ENCODE results near the gene HPCAL4. TPM values are rescaled to one million over a fixed set of nuclear protein-coding genes. Genes with fewer than 3 reads are reported as not detected.
A peak's percentile ranks its signal among the peaks of the same experiment; 100 is the strongest.

HPCAL4 gene
- polyA plus RNA-seq, 1 donor, result 0.96 TPM

DNA sequence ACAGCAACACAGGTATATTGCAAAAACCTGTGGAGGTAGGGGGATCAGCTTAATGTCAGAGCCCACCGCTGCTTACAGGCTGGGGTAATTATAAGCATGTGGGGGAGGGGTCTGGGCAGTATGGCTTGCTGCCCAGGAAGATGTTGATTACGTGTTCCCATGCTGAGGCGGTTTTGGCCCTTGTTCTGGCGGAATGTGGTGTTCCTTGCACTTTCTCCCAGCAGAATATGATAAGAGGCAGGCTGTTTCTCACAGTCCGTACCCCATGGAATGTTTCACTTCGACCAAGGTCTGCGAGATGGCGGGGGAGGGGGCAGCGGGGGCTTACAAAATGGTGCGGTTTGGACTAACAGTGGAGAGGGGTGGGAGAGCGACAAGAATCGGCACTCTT is 9.8 kb upstream of the HPCAL4 start:
- DNase-seq, result peak; percentile 7

DNA sequence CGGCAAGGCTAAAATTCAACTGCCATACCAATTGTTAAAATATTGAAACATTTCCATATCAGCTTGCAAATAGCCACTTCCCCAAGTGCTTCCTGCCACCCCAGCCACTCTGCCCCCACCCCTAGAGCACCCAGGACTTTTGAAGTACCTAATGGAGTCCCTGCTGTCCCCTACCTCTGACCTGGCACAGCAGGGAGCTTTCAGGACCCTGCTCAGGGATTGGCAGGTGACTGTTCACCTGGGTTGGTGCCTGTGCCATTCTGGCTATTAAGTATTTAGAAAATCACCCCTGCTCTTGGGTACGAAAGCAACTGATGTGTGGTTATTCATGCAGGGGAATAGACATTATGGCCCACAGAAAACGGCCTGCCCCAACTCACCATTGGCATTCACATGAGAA is 9.1 kb upstream of the HPCAL4 start:
- DNase-seq, result no peak

DNA sequence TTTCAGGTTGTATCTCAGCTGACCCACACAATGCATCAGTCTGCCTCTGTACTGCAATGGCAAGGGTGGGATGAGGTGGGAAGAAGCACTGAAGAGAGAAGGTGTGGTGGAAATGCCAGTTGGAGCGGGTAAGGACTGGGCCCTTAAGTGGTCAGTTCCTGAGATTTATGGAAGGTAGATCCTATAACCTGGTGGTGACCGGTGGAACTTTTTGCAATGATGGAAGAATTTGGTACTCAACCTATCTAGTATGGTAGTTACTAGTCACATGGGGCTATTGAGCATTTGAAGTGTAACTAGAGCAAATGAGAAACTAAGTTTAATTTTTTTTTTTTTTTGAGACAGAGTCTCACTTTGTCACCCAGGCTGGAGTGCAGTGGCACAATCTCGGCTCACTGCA is 8.2 kb upstream of the HPCAL4 start:
- DNase-seq, result no peak

DNA sequence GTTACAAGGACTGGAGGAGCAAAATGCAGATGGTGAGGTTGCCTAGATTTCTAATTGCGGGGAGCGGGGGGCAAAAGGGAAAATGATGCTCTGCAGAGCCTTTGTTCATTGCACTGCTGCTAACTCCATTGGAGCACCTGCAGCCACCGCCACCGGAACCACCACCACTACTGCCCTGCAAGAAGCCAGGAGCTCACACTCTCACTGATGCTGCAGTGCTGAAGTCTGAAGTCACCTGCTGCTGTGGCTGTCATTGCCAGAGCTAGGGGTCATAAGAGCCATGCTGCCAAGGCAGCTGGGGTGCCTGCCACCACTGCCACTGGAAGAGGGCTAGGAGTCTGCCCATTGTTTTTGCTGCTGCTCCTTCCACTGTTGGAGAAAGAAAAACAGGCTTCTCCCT is 7.3 kb upstream of the HPCAL4 start:
- no peak for DNase-seq

DNA sequence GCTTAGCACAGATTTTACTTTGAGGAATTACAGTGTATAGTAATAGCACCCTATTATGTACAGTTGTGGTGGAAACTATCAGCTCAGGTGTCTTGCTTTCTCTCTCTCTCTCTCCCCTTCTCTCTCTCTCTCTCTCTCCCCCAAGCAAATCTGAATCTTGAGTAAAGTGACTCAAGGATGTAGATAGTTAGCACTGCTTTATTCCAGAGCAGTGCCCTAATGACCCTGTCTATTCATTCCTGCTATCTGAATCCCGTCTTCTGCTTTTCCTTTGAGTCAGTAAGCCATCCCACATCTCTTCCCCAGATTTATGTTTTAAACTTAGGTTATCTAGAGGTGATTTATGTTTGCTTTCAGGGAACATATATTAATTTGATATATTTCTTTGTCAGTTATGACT is 5.2 kb upstream of the HPCAL4 start:
- DNase-seq, result no peak

DNA sequence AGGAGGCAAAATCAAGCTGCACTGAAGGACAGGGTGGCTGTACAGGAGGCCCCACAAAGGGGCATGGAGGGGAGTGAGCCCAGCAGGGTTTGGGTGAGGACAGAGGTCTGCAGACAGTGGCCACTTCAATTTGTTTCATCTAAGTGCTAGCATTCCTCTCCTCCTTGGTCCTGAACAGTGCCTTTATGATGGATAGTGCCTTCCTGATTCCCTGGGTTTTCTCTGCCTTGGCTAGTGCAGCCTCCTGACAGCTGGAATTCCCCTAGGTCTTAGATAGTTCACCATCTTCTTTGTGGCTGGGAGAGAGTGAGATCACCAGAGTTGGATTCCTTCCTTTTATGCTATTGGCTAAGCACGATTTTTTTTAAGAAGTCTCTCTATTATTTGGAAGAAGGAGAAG is 3.8 kb upstream of the HPCAL4 start:
- DNase-seq, result no peak

DNA sequence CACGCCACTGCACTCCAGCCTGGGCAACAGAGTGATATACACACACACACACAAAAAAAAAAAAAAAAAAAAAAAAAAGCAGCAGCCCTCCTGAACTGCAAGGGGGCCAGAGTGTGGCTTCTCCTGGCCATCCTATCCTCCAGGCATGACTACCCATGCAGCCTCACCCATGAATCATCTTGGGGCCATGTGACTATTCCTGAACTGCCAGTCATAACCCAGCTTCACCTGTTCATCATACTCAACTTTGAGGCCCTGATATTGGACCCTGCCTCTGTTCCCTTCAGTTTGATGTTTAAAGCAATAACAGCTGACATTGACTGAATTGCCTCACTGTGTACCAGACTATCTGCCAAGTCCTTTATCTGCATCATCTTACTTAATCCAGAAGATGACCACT is 2.8 kb upstream of the HPCAL4 start:
- no peak for DNase-seq

DNA sequence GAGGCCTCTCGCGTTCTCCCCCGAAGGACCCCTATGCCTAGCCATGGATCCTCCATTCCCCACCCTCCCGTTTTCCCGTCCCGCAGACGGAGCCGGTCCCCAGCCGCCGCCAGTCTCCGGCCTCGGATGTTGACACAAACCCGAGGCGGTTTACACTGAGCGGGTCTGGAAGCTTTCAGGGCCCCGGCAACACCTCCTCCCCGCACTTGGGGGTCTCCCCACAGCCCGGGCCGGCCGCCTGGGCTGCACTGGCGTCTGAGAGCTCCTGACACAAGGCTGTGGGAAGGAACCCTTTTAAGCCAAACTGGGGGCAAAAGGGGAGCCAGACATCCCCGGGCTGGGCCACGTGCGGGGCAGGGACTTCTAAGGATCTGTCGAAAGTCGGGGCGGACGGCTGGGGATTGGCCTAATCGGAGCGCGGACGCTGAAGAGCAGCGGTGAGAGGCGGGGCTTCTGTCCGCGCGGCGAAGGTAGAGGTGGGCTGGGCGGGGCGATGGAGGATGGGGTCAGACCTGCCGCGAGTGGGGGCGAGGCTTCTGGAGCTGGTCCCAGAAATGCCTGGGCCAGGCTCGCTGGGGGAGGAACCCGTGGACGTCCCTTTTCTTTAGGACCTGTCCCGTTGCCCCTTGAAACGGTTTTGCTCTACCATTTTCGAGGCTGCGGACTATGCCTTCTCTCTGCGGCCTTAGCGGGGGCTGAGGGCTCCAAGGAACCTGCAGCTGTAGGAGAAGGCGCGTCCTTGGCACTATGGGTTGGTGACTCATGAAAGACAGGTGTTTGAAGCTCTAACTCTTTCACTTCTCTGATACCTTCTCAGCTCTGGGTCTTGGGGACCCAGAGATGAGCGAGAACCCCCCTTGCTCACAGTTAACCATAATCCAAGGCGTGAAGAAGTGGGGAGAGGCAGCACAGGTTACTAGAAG is 1.2 kb upstream of the HPCAL4 start:
- no peak for DNase-seq

DNA sequence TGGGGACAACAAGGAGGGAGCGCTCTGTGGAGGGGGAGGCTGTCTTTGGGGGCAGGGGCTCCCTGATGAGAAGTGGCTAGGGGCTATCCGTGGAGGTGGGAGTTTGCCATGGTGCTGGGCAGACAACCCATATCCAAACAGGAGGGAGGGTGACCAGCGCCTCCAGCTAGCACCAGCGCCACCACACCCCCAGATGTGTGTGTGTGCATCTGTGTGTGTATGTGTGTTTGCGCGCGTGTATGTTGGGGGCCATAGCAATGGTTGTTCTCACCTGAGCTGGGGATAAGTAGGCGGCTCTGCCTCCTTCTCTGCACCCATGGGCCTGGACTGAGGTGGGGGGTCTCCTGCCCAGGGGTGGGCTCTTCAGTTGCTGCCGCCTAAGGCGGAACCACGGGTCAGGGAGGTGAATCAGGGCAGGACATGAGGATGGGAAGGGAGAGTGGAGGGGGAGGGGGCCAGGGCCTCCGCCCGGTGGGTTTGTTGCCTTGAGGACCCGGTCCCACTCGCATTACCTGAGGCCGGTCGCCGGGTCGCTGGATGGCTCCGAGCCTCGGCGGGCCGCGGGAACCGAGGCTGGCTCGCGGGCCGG is 345 bp downstream of the HPCAL4 start:
- no peak for DNase-seq

DNA sequence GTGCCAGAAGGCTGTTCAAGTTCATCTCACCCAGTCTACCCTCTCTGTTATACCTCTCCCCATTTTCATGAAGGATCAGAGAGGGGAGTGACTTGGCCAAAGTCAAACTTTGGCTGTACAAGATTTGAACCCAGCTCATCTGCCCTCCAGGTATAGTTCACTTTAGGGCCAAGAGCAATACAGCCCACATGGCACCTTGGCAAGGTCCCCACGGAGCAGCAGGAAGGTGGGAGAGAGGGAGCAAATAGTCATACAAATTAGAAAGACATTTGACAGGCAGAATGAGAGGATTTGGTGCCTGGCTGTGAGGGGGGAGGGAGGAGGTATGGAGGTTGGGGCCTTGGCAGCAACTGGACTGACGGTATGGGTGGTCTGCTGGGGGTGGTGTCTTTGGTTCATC is 1.0 kb downstream of the HPCAL4 start:
- DNase-seq, result no peak

DNA sequence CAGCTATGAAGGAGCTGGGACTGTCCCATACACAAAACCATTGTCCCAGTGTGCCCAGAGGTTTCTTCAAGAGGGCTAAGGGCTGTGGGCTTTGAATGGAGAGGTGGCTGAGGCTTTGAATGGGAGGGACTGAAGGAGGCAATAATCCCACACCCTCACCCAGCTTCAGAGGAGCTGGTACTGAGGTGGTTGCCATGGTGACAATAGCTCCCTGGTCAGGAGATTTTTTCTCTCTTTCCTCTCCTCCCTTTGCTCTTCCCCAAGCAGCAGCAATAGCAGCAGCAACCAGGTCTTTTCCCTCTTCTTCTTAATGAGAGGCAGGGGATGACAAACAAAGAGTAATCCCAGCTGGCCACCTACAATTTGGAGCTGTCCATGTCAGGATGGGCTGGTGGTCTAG is 1.6 kb downstream of the HPCAL4 start:
- no peak for DNase-seq

DNA sequence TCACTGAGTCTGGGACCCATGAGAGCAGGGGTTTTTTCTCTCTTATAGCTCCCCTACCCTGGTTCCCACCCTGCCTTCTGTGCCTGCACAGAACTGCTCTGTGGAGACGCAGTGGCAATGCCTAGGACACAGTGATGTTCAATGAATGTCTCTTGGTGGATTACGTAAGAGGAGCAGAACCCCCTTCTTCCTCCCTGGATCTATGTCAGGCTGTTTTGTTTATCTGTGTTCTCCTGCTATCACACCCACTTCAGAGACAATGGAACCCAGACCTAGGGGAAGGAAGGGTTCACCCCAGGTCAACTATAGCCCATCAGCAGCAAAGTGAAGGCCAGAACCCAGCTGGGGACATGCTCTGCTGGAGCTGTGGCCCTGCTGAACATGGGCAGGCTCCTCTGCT is 2.0 kb downstream of the HPCAL4 start:
- no peak for DNase-seq

DNA sequence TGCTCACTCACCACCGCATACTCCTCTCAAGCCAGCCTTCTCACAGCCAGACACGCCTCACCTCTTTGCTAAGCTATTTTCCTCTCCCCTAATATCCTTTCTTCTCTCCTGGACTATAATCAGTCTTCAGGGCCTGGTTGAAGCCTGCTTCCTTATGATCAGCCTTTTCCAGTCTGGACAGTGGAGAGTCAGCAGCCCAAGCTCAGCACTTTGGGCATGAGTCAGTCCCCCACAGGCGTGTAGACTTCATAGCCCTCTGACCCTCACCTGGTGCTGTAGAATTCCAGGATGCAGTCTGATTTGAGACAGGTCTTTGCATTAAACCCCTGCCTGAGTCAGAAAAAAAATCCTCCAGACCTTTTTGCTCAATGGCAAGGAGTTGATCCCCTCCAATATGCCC is 2.5 kb downstream of the HPCAL4 start:
- DNase-seq, result no peak

DNA sequence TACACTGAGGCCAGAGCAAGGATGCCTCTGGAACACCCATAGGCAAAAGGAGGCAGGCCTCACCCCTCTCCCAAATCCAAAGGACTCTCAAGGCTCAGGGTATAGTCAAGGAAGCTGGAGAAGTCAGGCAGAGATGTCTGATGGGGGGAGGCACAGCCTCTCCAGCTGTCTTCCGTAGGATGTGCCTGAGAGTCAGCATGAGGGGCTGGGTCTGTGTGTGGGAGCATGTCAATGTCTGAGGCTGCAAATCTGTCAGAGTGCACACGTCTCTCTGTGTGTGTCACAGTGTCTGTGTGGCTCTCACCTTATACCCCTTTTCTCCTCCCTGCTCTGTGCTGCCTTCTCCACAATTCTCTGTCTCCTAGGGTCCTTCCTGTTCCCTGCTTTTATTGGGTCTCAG is 4.0 kb downstream of the HPCAL4 start:
- no peak for DNase-seq

DNA sequence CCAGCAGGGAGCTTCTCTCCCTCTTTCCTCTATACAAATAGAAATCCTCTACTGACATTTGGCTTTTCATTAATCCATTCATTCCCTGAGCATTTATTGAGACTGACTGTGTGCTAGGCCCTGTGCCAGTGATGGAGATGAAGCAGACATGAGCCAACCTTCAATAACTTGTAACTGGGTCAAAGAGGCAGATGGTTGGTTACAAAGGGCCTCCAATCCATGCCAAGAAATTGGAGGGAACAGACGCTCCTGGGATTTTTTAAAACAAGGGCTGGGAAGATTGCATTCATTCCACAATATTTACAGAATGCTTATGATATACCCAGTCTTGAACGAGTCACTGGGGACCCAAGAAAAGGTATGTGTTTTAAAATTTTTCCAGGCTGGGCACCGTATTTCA is 6.2 kb downstream of the HPCAL4 start:
- no peak for DNase-seq

DNA sequence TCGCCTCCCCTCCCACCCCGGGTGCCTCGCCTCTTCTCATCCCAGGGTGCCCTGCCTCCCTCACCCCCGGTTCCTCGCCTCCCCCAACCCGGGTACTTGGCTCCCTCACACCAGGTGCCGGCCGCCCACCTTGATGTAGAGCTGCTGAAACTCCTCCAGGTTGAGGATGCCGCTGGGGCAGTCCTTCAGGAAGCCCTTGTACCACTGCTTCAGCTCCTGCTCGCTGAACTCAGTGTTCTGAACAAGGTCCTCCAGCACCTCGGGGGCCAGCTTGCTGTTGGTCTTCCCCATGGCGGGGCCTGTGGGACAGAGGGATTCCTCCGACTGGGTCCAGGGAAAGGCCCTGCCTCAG is 6.9 kb downstream of the HPCAL4 start:
- DNase-seq, result no peak

DNA sequence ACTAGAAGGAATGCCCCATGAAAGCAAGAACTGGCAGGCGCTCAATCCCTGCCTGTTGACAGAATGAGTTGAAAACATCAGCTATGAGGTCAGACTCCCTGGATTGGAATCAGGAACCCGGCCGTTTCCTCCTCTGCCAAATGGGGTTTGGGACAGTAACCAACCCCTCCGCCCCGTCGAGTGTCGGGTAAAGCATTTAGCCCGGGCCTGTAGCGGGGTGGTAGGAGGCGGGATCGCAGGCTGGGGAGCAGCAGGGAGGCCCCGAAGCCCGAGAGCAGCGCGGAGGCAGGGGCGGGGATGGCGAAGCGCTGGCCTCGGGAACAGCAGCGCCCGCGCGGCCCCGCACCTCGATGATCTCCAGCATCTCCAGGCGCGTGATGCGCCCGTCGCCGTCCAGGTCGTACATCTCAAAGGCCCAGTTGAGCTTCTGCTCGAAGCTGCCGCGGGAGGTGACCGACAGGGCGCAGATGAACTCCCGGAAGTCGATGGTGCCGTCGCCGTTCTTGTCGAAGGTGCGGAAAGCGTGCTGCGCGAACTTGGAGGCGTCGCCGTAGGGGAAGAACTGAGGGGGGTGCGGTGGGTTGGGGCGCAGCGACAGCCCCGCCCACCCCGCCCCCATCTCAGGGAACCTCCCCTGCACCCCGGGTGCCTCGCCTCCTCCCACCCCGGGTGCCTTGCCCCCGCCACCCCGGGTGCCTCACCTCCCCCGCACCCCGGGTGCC is 7.5 kb downstream of the HPCAL4 start:
- DNase-seq, result no peak

DNA sequence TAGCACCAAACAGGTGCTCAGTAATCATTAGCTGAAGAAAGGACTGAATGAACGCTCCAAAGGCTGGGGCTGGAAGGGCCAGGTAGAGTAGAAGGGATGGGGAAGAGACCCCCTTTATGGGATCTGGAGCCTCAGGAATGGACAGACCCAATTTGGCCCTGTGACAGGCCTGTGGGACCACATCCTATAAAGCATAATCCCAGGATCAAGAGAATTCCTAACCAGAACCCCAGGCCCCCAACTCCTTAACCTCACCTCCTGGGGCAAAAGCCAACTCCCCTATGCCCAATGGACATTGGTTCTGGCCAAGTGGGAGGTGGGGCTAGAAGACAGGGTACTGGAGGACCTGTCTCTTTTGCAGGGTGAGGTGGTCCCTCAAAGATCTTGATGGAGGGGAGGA is 9.2 kb downstream of the HPCAL4 start:
- DNase-seq, result no peak

DNA sequence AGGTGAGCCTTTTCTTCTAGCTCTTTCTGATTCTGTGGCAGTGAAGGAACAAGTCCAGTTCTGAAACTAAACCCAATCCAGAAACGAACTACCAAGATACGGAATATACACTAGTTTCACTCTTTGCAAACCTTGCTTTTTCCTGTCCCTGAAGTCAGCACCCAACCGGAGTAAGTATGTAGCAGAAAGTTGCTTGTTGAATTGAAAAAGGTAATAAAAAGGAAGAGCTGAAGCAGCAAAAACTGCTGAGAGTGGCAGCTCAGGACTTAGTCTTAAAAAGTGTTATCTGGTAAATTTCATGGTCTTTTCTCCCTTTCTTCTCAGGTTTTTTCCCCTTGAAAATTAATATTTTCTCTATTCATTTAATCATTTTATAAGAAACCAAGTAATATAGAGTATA is 9.9 kb downstream of the HPCAL4 start:
- no peak for DNase-seq

DNA sequence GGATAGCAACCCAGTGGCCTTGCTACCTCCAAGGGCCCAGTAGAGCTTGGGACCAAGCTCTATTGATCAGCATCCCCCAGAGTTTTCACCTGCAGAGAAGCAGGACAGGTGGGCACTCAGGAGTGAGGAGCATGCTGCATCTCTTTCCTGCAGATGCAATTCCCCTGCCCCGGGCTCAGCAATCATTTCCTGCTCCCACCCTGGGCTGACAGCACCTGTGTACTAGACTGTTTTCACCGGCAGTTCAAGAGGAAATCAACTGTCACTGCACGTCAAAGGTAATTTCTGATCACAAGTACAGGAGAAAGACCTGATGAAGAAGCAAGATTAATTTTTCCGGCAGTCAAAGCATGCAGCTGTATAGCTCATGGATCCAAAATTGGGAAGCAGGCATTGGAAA is 10.5 kb downstream of the HPCAL4 start:
- no peak for DNase-seq

DNA sequence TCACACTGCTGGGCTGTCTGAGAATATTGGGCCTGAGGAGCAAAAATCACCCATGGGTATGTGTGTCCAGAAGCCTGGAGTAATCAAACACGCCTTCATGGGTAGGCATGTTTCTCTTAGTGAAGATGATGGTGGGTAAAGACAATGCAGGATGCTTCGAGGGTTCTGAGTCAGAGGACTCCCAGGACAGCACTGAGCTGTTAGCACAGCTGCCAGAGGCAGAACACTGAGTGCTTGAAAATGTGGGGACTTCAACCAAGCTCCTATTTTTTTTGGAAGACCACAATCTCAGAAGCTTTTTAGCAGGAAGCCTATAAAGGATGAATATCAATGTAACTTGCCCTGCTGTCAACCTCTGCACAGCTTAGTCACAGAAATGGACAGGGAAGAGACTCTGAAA is 11.4 kb downstream of the HPCAL4 start:
- no peak for DNase-seq

DNA sequence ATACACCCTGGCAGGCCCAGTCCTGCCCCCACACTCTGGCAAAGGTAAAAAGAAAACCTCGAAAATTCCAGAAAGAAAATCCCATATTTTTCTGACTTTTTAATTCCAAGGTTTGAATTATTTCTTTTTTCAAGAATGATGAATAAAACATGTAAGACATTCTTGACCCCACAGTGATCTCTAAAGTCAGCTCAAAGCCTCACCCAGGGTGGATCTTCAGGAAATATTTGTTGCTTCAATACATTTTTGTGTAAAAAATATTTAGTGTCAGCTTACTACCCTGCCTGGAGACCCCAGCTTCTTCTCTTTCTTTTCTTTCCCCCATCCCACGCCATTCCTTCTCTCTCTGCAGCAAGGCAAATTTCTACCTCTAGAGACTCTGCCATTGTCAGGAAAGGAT is 12.3 kb downstream of the HPCAL4 start:
- no peak for DNase-seq

DNA sequence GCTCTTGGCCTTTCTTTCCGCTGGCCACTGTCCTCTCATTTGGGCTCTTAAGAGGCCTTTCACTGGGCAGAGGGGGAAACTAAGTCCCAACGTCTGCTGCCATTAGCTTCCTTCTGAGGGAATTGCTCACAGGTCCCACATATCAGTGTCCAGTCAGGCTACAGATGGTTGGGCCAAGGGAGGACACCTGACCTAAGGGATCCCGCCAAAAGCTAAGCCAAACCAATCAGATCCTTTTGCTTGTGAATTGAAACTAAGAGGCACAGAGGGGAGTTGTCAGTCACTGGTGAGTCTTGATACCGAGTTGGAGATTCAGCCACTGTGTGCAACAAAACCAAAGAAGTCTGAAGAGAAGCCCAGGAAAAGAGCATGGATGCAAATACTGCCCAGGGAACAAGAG is 13.6 kb downstream of the HPCAL4 start:
- DNase-seq, result no peak

All from left kidney (tissue), 2 donors.